ENCODE measurements around the gene SMIM12. TPM values are rescaled to one million over a fixed set of nuclear protein-coding genes. Genes with fewer than 3 reads are reported as not detected.
A peak's percentile ranks its signal among the peaks of the same experiment; 100 is the strongest.

The SMIM12 gene
- total and polyA plus RNA-seq, 2 of the 8 experiments (the other 6 are each of a cell fraction or from before 2014, with no cell fraction given), result 40.9 to 49.2 TPM

GRCh38 chr1:34840426-34840825 lies 19.1 kb downstream of the SMIM12 start:
- no peaks in the 10 kb centered on the region for H3K36me3 ChIP-seq (ENCODE audit: control insufficient read depth in 2 of 4, insufficient read depth in 4 of 4, low read length in 3 of 4)
- H3K27me3 ChIP-seq (replicated peaks in 1 of 4; ENCODE audit: control insufficient read depth in 3 of 4, extremely low read depth in 1 of 4, insufficient read depth in 3 of 4, low read length in 3 of 4), result no peaks in the 10 kb centered on the region
- TF ChIP-seq JUN (IDR thresholded peaks at IDR 0.05; ENCODE audit: low read depth, low read length) (no peak), ZNF274 (IDR thresholded peaks at IDR 0.05; ENCODE audit: borderline replicate concordance, extremely low read depth, low read length) (no peak), YY1 (IDR thresholded peaks at IDR 0.05; ENCODE audit: low read depth, low read length) (no peak)
- no peaks in the 10 kb centered on the region for H3K23me2 ChIP-seq (ENCODE audit: low read depth, low read length)
- WGBS, 2 experiments (ENCODE audit: extremely low coverage in 1 of 2, insufficient coverage in 1 of 2, insufficient read length in 1 of 2, insufficient replicate concordance in 2 of 2, low coverage in 1 of 2, low lambda C conversion rate in 2 of 2, missing lambda C conversion rate in 1 of 2), result 78% methylated on average over 3 of the region's 3 CpGs; no CpG with 5 or more reads in 1 of the 2 experiments
- H3K4me3 ChIP-seq (ENCODE audit: extremely low read depth in 1 of 4, insufficient read depth in 2 of 4, low read depth in 3 of 4, low read length in 4 of 4), result no peak overlapping the region
- H3K56ac ChIP-seq (replicated peaks; ENCODE audit: insufficient read length, low read depth, low read length), result no peak overlapping the region
- CTCF ChIA-PET (ENCODE audit: partially characterized antibody), result interaction anchor here (0.6 to 14.3 kb wide), 3 partner anchors 13 to 740 kb away, joined by 3 to 230 read pairs (median 64); partner anchors contain the start of gene GJA4
- no peak overlapping the region for H2AK5ac ChIP-seq (ENCODE audit: low read depth, low read length)
- no peak overlapping the region for H3K18ac ChIP-seq (ENCODE audit: extremely low read depth, low read length)
- H3K9ac ChIP-seq (replicated peaks in 1 of 4; ENCODE audit: extremely low read depth in 1 of 4, low read depth in 3 of 4, low read length in 3 of 4), result no peak overlapping the region
- H3K14ac ChIP-seq (ENCODE audit: insufficient read length), result no peak overlapping the region
- no peak overlapping the region for H3K23ac ChIP-seq (ENCODE audit: insufficient read length)
- H2BK5ac ChIP-seq (ENCODE audit: low read depth, low read length), result no peak overlapping the region
- no peak overlapping the region for H3K4ac ChIP-seq (replicated peaks; ENCODE audit: insufficient read length, low read depth, low read length)
- no peak overlapping the region for H4K8ac ChIP-seq (ENCODE audit: extremely low read depth, insufficient read depth, low read length)
- POLR2A ChIA-PET (ENCODE audit: partially characterized antibody), result interaction anchor here (1.6 kb wide), 1 partner anchor 58 kb away, joined by 3 read pairs; no protein-coding TSS in a partner anchor
- H3K27ac ChIP-seq (ENCODE audit: low read depth, low read length), result no peak overlapping the region
- no peak for DNase-seq (ENCODE audit: low read depth in 1 of 2, low spot score in 2 of 2)
- H3K79me1 ChIP-seq (ENCODE audit: low read depth, low read length), result no peaks in the 10 kb centered on the region
- no peak for FAIRE-seq
- no peak overlapping the region; the same call in 1 of the 2 replicates for H2BK15ac ChIP-seq (ENCODE audit: low read length)
- no peak overlapping the region for H2BK120ac ChIP-seq (replicated peaks; ENCODE audit: low read depth, low read length)
- H3K79me2 ChIP-seq (ENCODE audit: control insufficient read depth in 1 of 2, insufficient read depth in 2 of 2, low read length in 2 of 2), result no peaks in the 10 kb centered on the region
- H2AFZ ChIP-seq (ENCODE audit: low read length), result no peak overlapping the region
- no peak overlapping the region for H2BK20ac ChIP-seq (ENCODE audit: low read length)
- H3K4me1 ChIP-seq (replicated peaks in 1 of 4; ENCODE audit: control insufficient read depth in 3 of 4, insufficient read depth in 4 of 4, low read length in 3 of 4), result peaks cover 16 to 25% (median 18%) of the 10 kb centered on the region in 4 experiments
- H4K5ac ChIP-seq (ENCODE audit: insufficient read length, low read depth, low read length), result no peak overlapping the region
- no peaks in the 10 kb centered on the region for H3K9me3 ChIP-seq (ENCODE audit: insufficient read depth in 2 of 2, low read depth in 1 of 2, low read length in 1 of 2)
- no peaks in the 10 kb centered on the region for H4K20me1 ChIP-seq (replicated peaks in 1 of 2; ENCODE audit: control insufficient read depth in 1 of 2, insufficient read depth in 2 of 2, low read length in 2 of 2)
- no peak overlapping the region for H3K4me2 ChIP-seq (ENCODE audit: insufficient read depth in 1 of 2, low read depth in 2 of 2, low read length in 2 of 2)
- H2BK12ac ChIP-seq (ENCODE audit: low read depth, low read length), result 0 out of 2 replicates have a peak overlapping the region, but pooled peaks have one; percentile 4
- H4K91ac ChIP-seq (replicated peaks; ENCODE audit: insufficient read length, low read length), result no peak overlapping the region
